ENCODE results near the gene AK1. TPM values are rescaled to one million over a fixed set of nuclear protein-coding genes. Genes with fewer than 3 reads are reported as not detected.

AK1 gene
- total and polyA plus RNA-seq, 9 of the 15 experiments (the other 6 are each of a cell fraction or from before 2014, with no cell fraction given): 10.1 to 71.8 (median 39.0) TPM

DNA sequence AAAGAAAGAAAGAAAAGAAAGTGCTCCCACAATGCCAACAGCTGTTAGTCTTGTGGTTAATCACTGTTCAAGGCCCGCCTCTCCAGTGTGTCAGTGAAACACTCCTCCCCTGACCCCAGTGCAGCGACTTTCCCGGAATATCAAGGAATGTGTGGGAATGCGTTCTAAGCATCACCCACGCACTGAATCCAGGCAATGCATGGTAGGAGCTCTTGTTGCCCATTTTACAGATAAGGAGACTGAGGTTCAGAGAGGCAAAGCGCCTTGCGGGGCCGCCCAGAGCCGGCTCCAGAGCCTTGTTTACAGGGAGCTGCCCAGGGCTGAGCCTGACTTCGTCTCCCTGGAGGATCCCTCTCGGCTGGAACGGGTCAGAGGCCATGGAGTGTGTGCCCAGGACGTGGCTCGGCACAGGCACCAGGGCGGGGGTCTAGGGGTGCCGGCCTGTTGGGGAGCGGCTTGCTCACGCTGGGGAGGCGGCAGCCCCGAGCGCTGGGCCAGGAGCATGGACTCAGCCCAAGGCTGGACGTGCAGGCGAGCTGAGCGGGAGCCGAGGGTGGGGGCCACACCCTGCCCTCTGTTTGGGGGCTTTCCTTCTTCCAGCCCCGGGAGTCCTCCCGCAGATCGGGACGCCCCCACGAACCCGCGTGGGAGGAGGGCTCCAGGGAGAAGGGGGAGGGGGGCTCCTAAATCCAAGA lies 21.1 kb upstream of the AK1 start (continued):
- TF ChIP-seq, protein P1, sequence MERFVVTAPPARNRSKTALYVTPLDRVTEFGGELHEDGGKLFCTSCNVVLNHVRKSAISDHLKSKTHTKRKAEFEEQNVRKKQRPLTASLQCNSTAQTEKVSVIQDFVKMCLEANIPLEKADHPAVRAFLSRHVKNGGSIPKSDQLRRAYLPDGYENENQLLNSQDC (CRISPR knock-in tag; IDR thresholded peaks at IDR 0.05): no peak
- TF ChIP-seq HNRNPL (IDR thresholded peaks at IDR 0.05; ENCODE audit: low read depth, low read length): no peak
- TF ChIP-seq ADNP (tag; IDR thresholded peaks at IDR 0.05): peak; percentile 77
- TF ChIP-seq ZNF232 (CRISPR knock-in tag; IDR thresholded peaks at IDR 0.05): no peak
- no peak for TF ChIP-seq ZNF780A (CRISPR knock-in tag; IDR thresholded peaks at IDR 0.05)
- TF ChIP-seq BHLHE40 (IDR thresholded peaks at IDR 0.05; ENCODE audit: low read length): no peak
- no peak for TF ChIP-seq NFRKB (IDR thresholded peaks at IDR 0.05; ENCODE audit: low read depth)
- TF ChIP-seq, protein P2, sequence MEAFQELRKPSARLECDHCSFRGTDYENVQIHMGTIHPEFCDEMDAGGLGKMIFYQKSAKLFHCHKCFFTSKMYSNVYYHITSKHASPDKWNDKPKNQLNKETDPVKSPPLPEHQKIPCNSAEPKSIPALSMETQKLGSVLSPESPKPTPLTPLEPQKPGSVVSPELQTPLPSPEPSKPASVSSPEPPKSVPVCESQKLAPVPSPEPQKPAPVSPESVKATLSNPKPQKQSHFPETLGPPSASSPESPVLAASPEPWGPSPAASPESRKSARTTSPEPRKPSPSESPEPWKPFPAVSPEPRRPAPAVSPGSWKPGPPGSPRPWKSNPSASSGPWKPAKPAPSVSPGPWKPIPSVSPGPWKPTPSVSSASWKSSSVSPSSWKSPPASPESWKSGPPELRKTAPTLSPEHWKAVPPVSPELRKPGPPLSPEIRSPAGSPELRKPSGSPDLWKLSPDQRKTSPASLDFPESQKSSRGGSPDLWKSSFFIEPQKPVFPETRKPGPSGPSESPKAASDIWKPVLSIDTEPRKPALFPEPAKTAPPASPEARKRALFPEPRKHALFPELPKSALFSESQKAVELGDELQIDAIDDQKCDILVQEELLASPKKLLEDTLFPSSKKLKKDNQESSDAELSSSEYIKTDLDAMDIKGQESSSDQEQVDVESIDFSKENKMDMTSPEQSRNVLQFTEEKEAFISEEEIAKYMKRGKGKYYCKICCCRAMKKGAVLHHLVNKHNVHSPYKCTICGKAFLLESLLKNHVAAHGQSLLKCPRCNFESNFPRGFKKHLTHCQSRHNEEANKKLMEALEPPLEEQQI (IDR thresholded peaks at IDR 0.05): no peak
- no peak for TF ChIP-seq EHMT2 (IDR thresholded peaks at IDR 0.05)
- TF ChIP-seq, protein P3, sequence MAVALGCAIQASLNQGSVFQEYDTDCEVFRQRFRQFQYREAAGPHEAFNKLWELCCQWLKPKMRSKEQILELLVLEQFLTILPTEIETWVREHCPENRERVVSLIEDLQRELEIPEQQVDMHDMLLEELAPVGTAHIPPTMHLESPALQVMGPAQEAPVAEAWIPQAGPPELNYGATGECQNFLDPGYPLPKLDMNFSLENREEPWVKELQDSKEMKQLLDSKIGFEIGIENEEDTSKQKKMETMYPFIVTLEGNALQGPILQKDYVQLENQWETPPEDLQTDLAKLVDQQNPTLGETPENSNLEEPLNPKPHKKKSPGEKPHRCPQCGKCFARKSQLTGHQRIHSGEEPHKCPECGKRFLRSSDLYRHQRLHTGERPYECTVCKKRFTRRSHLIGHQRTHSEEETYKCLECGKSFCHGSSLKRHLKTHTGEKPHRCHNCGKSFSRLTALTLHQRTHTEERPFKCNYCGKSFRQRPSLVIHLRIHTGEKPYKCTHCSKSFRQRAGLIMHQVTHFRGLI (CRISPR knock-in tag; IDR thresholded peaks at IDR 0.05): no peak
- TF ChIP-seq ZNF408 (CRISPR knock-in tag; IDR thresholded peaks at IDR 0.05; ENCODE audit: low read depth): no peak
- TF ChIP-seq ELF1 (tag; IDR thresholded peaks at IDR 0.05): no peak
- no peak for TF ChIP-seq HDAC6 (IDR thresholded peaks at IDR 0.05; ENCODE audit: low read depth, low read length)
- no peak for TF ChIP-seq TEAD4 (IDR thresholded peaks at IDR 0.05; ENCODE audit: low read length)
- no peak for TF ChIP-seq TEAD4 (CRISPR knock-in tag; IDR thresholded peaks at IDR 0.05; ENCODE audit: borderline replicate concordance)
- no peak for TF ChIP-seq ZNF224 (CRISPR knock-in tag; IDR thresholded peaks at IDR 0.05)
- TF ChIP-seq, protein P4, sequence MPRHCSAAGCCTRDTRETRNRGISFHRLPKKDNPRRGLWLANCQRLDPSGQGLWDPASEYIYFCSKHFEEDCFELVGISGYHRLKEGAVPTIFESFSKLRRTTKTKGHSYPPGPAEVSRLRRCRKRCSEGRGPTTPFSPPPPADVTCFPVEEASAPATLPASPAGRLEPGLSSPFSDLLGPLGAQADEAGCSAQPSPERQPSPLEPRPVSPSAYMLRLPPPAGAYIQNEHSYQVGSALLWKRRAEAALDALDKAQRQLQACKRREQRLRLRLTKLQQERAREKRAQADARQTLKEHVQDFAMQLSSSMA (CRISPR knock-in tag; IDR thresholded peaks at IDR 0.05): no peak
- TF ChIP-seq, protein P5, sequence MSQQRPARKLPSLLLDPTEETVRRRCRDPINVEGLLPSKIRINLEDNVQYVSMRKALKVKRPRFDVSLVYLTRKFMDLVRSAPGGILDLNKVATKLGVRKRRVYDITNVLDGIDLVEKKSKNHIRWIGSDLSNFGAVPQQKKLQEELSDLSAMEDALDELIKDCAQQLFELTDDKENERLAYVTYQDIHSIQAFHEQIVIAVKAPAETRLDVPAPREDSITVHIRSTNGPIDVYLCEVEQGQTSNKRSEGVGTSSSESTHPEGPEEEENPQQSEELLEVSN (IDR thresholded peaks at IDR 0.05; ENCODE audit: borderline replicate concordance in 1 of 2, extremely low read depth in 1 of 2, insufficient read depth in 1 of 2, insufficient read length in 1 of 2, low read depth in 1 of 2, low read length in 1 of 2, poor library complexity in 1 of 2, severe bottlenecking in 1 of 2): peak in 1 of 2 experiments; percentile 16
- TF ChIP-seq, protein P6, sequence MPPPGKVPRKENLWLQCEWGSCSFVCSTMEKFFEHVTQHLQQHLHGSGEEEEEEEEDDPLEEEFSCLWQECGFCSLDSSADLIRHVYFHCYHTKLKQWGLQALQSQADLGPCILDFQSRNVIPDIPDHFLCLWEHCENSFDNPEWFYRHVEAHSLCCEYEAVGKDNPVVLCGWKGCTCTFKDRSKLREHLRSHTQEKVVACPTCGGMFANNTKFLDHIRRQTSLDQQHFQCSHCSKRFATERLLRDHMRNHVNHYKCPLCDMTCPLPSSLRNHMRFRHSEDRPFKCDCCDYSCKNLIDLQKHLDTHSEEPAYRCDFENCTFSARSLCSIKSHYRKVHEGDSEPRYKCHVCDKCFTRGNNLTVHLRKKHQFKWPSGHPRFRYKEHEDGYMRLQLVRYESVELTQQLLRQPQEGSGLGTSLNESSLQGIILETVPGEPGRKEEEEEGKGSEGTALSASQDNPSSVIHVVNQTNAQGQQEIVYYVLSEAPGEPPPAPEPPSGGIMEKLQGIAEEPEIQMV (tag; conservative IDR thresholded peaks at IDR 0.05; ENCODE audit: low read depth): no peak
- no peak for TF ChIP-seq ZNF57 (CRISPR knock-in tag; IDR thresholded peaks at IDR 0.05)
